Lower lobe of right lung (tissue), 2 donors: Measurements from ENCODE around the gene SMYD4. TPM values are rescaled to one million over a fixed set of nuclear protein-coding genes. Genes with fewer than 3 reads are reported as not detected.

Experiments
- ATAC-seq, 2 donors: fragments of 200-7000 bp; cut with Tn5 transposase; one replicate each; pipeline ENCODE4 v1.9.1; 2020 to 2022; ENCODE audit warnings: mild to moderate bottlenecking in 2 of 2, moderate library complexity in 2 of 2
- DNase-seq: peaks from one replicate; pipeline ENCODE4 v3.0.0-alpha.2; 2020
- H3K27ac ChIP-seq: fragments of 200-600 bp; one replicate; pipeline ENCODE4 v1.8.0; 2022
- H3K27me3 ChIP-seq: fragments of 200-600 bp; one replicate; pipeline ENCODE4 v1.8.0; 2022; ENCODE audit warnings: low read depth
- H3K36me3 ChIP-seq: fragments of 200-600 bp; one replicate; pipeline ENCODE4 v1.8.0; 2022; ENCODE audit warnings: mild to moderate bottlenecking
- H3K4me1 ChIP-seq: fragments of 200-600 bp; one replicate; pipeline ENCODE4 v1.8.0; 2022
- H3K4me3 ChIP-seq: fragments of 200-600 bp; one replicate; pipeline ENCODE4 v1.8.0; 2022; ENCODE audit warnings: mild to moderate bottlenecking
- H3K9me3 ChIP-seq: fragments of 200-600 bp; one replicate; pipeline ENCODE4 v1.8.0; 2022
- CTCF ChIP-seq: fragments of 200-600 bp; IDR thresholded peaks from one replicate; pipeline ENCODE4 v1.8.0; 2022; ENCODE audit warnings: antibody characterized with exemption, mild to moderate bottlenecking
- intact Hi-C: fragments of 100-400 bp; cut with DNase I; formaldehyde crosslinking; loops from one replicate; pipeline ENCODE4 v1.11.0; 2022
- total RNA-seq: library from RNA; stranded (reverse); fragmentation: NEBNext Ultra II Directional; extraction: Animal tissue kit (Norgen Biotek cat#: 25700); gene quantifications from one replicate; pipeline ENCODE4 v1.2.1, GENCODE V29; 2021
- donor health status: DM: no; HTN: yes; CAD: no; lungs with severe emphysema.

Gene SMYD4
- total RNA-seq, 1 donor from 2014 or later: 21.9 TPM

- intact Hi-C loops: no loop called here
- H3K4me3 ChIP-seq: peak overlapping the region; percentile 44
- H3K27ac ChIP-seq: peak overlapping the region; percentile 41
- H3K36me3 ChIP-seq: no peaks in the 10 kb centered on the region
- H3K4me1 ChIP-seq: peaks cover 46% of the 10 kb centered on the region
- no peak for ATAC-seq
- no peaks in the 10 kb centered on the region for H3K27me3 ChIP-seq
- no peaks in the 10 kb centered on the region for H3K9me3 ChIP-seq
- TF ChIP-seq CTCF: no peak
- no peak for DNase-seq
These were observed 75.8 kb downstream of the SMYD4 start for GRCh38 chr17:1753767-1754429.

DNA sequence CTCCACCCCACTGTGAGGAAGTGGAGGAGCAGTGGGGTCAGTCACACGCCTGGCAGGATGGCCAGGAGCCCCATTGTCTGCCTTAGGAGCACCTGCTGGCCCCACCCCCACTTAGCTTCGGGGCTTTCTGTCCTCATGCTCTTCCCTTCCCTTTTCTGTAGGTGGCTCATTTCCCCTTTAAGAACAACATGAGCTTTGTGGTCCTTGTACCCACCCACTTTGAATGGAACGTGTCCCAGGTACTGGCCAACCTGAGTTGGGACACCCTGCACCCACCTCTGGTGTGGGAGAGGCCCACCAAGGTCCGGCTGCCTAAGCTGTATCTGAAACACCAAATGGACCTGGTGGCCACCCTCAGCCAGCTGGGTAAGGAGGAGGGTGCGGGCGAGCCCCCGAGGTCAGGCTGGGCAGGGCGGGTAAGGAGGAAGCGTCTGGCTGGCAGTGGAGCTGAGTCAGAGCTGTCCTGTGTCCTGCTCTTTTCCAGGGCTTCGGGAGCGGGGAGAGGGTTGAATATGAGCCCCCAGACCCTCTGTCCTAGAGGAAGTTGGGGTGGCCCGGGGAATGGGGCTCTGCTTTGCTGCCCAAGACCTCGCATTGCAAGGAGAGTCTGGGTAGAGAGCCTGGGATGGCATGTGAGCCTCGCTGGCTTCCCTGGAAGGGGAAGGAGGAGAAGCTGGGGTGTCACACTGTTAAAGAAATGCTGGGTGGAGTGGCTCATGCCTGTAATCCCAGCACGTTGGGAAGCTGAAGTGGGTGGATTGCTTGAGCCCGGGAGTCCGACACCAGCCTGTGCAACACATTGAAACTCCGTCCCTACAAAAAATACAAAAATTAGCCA lies 77.1 kb downstream of the SMYD4 start:
- Histone ChIP-seq H3K4me1 (peaks cover 46% of the 10 kb centered on the region), H3K36me3 (no peaks in the 10 kb centered on the region), H3K9me3 (no peaks in the 10 kb centered on the region), H3K4me3 (peak overlapping the region; percentile 44), H3K27me3 (no peaks in the 10 kb centered on the region), H3K27ac (peak overlapping the region; percentile 85)
- intact Hi-C loops: no loop called here
- ATAC-seq (peak; percentile 76 to 79), DNase-seq (peak; percentile 84)
- no peak for TF ChIP-seq CTCF

DNA sequence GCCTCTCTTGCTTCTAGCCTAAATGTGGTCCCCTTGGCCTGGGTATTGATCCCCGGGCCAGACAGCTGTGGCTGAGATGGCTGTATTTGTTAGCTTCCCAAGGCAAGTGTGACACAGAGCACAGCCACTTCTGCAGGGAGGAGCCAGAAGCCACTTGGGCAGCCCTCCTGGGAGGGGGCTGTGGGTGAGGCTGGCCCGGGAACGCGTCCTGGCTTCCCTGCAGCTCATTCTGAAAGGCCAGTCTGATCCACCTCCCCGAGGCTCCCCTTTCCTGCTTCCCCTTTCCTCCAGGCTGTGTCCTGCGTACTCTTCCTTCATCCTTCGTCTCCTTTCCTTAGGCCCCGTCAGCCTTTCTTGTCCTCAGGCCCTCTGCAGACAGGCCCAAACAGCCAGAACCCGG lies 79.1 kb downstream of the SMYD4 start:
- ATAC-seq (peak in 1 of 2 donors; percentile 16), DNase-seq (no peak)
- intact Hi-C loops: no loop called here
- H3K4me3 ChIP-seq: no peak overlapping the region
- no peaks in the 10 kb centered on the region for H3K36me3 ChIP-seq
- peaks cover 64% of the 10 kb centered on the region for H3K4me1 ChIP-seq
- H3K27ac ChIP-seq: peak overlapping the region; percentile 85
- TF ChIP-seq CTCF: no peak
- H3K27me3 ChIP-seq: no peaks in the 10 kb centered on the region
- no peaks in the 10 kb centered on the region for H3K9me3 ChIP-seq

- Histone ChIP-seq H3K27me3 (no peaks in the 10 kb centered on the region), H3K4me3 (no peak overlapping the region), H3K9me3 (no peaks in the 10 kb centered on the region), H3K27ac (peak overlapping the region; percentile 78), H3K4me1 (peaks cover 51% of the 10 kb centered on the region), H3K36me3 (no peaks in the 10 kb centered on the region)
- peak; percentile 91 for DNase-seq
- peak; percentile 92 to 93 for ATAC-seq
- intact Hi-C loops: no loop called here
- TF ChIP-seq CTCF: no peak
These were observed 82.6 kb downstream of the SMYD4 start for GRCh38 chr17:1746975-1747543.

DNA sequence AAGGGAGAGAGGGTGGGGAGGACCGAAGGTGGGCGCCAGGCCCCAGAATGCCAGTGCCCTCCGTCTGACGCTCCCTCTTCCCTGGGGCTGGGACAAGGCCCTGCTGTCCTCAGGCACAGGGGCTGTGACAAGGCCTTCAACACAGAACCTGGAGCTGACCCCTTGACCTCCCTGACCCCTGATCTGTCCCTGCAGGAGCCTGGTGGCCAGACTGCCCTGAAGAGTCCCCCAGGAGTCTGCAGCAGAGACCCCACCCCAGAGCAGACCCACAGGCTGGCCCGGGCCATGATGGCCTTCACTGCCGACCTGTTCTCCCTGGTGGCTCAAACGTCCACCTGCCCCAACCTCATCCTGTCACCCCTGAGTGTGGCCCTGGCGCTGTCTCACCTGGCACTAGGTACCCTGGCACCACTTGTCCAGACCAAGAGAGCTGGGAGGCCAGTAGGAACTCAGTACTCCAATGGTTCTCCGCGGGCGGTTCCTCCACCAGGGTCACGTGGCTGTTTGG lies 84.1 kb downstream of the SMYD4 start:
- H3K4me1 ChIP-seq: peaks cover 38% of the 10 kb centered on the region
- no peaks in the 10 kb centered on the region for H3K36me3 ChIP-seq
- intact Hi-C loops: no loop called here
- no peak for TF ChIP-seq CTCF
- H3K27me3 ChIP-seq: no peaks in the 10 kb centered on the region
- H3K27ac ChIP-seq: no peak overlapping the region
- H3K9me3 ChIP-seq: no peaks in the 10 kb centered on the region
- ATAC-seq (no peak), DNase-seq (no peak)
- no peak overlapping the region for H3K4me3 ChIP-seq
